Right lobe of liver (tissue), 6 donors: Measurements from ENCODE around the gene ELP6. TPM values are rescaled to one million over a fixed set of nuclear protein-coding genes. Genes with fewer than 3 reads are reported as not detected.
"Not testable (repeated sequence)": the region's sequence is repeated elsewhere in the genome, so short reads cannot be mapped to it uniquely, and the experiment has no call there.

Source experiments
- ATAC-seq, 4 donors: fragments of 200-7000 bp; cut with Tn5 transposase; one replicate each; pipeline ENCODE4 v1.9.1; 2020; ENCODE audit warnings: mild to moderate bottlenecking in 4 of 4, moderate library complexity in 4 of 4
- DNase-seq, 3 donors: peaks; one replicate each; pipeline ENCODE4 v3.0.0-alpha.2; 2020
- H3K27ac ChIP-seq, 3 donors: fragments of 200-600 bp; one replicate each; pipeline ENCODE4 v1.8.0; 2022
- H3K27me3 ChIP-seq, 2 donors: fragments of 200-600 bp; one replicate each; pipeline ENCODE4 v1.8.0; 2022
- H3K36me3 ChIP-seq, 4 donors: fragments of 200-600 bp; sonication (generic) in 1 of 4; one replicate each; pipeline versions ENCODE4 v1.5.1 to v1.8.0; 2017 to 2022; ENCODE audit warnings: control low read depth in 1 of 4
- H3K4me1 ChIP-seq, 4 donors: fragments of 200-600 bp; sonication (generic) in 1 of 4; one replicate each; pipeline versions ENCODE4 v1.5.1 to v1.8.0; 2017 to 2022; ENCODE audit warnings: control low read depth in 1 of 4
- H3K4me3 ChIP-seq, 3 donors: fragments of 200-600 bp; one replicate each; pipeline ENCODE4 v1.8.0; 2022
- H3K9me3 ChIP-seq, 4 donors: fragments of 200-600 bp; sonication (generic) in 1 of 4; one replicate each; pipeline versions ENCODE4 v1.5.1 to v1.8.0; 2017 to 2022; ENCODE audit warnings: control low read depth in 1 of 4
- CTCF ChIP-seq, 4 donors: fragments of 200-600 bp in 3 of 4; fragments of 450-650 bp in 1 of 4; IDR thresholded peaks; one replicate each; pipeline versions ENCODE4 v1.5.1 to v1.8.0; 2016 to 2022; ENCODE audit warnings: antibody characterized with exemption in 4 of 4, mild to moderate bottlenecking in 2 of 4
- POLR2A ChIP-seq: fragments of 450-650 bp; IDR thresholded peaks from one replicate; pipeline ENCODE4 v1.6.1; 2017; ENCODE audit warnings: antibody characterized with exemption, mild to moderate bottlenecking
- WGBS: methylation state at CpG from one replicate; pipeline ENCODE4 v1.1.6; 2018; ENCODE audit warnings: low coverage, low lambda C conversion rate; ENCODE audit not compliant: insufficient coverage; ENCODE audit errors: missing lambda C conversion rate; 5-methylcytosine and 5-hydroxymethylcytosine counted together
- intact Hi-C, 2 donors: fragments of 100-400 bp; cut with DNase I; formaldehyde crosslinking; loops; one replicate each; pipeline versions ENCODE4 v1.11.2 to v1.14.1; 2022
- total RNA-seq, 6 experiments: library from RNA; depleted of rRNA in 2 of 6; stranded (reverse); fragments of >200 nt in 2 of 6; fragmentation: NEBNext Ultra II Directional in 3 of 6; extraction: Animal tissue kit (Norgen Biotek cat#: 25700) in 3 of 6; gene quantifications; one replicate each; pipeline versions ENCODE4 v1.1.0 to v1.2.4, GENCODE V29; 2016 to 2023
- donor health status: DM: no; HTN: yes; CAD: no.
- donor health status: DM: no; HTN: no; CAD: no.
- donor health status: DM: no; HTN: no; CAD: no.
- donor health status: DM: no; HTN: yes; CAD: no.
- donor health status: DM: no; HTN: yes; CAD: no.

Gene ELP6
- total RNA-seq, 6 experiments from 2014 or later = 10.1 to 18.1 (median 13.9) TPM

DNA sequence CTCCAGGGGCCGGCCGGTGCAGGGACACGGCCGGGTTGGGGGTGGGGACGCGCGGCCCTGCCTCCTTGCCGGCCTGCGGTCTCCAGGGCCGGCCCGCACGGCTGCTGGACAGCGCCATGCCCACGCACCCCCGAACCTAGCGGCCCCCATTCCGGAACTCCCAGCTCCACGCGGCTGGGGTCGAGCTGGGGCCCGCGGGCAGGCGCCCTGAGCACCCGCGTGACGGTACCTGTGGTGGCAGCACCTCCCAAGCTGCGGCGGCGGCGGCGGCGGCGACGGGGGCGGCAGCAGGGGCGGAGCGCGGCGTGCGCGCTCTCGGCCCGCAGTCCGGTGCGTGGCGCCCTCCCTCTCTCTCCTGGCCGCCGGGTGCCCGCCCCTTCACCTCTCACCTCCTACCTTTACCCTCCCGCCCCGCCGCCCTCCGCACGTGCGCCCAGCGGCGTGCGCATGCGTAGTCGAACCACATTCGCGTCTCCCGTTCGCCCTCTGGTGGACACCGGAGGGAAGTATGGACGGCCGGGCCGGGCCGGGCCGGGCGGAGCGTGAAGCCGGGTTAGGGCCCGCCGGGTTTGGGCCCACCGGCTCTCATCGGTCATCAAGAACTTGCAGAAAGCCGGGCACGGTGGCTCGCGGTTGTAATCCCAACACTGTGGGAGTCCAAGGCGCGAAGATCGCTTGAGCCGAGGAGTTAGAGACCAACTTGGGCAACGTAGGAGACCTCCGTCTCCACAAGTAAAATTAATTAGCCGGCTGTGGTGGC, 37.8 kb downstream of the ELP6 start, which contains the start of gene SCAP:
Gene SCAP (minus strand): TSS at position 372 of the 760 bp plus-strand sequence. CDS start 32,948 bp downstream, outside the sequence.
- Histone ChIP-seq H3K27me3 (no peaks in the 10 kb centered on the region), H3K9me3 (no peaks in the 10 kb centered on the region), H3K36me3 (no peaks in the 10 kb centered on the region), H3K4me1 (peaks cover 0 to 23% (median 8%) of the 10 kb centered on the region in 4 donors), H3K27ac (peak within 1 kb of the TSS; percentile 63 to 81 (median 70)), H3K4me3 (peak within 1 kb of the TSS; percentile 88 to 99 (median 91))
- 2% methylated on average over 10 of the region's 88 CpGs for WGBS
- TF ChIP-seq POLR2A (peak; percentile 67), CTCF (IDR thresholded peaks at IDR 0.05) (peak; percentile 89 to 99 (median 93))
- DNase-seq (peak; percentile 96 to 97 (median 97)), ATAC-seq (peak; percentile 95 to 99 (median 97))
- intact Hi-C loops = loop anchor here (5.0 kb wide), 1 partner anchor 53 kb away; no protein-coding TSS in a partner anchor

GRCh38 chr3:47475029-47475569, 38.4 kb downstream of the ELP6 start:
- Histone ChIP-seq H3K4me1 (peaks cover 0 to 28% (median 9%) of the 10 kb centered on the region in 4 donors), H3K36me3 (no peaks in the 10 kb centered on the region), H3K27me3 (no peaks in the 10 kb centered on the region), H3K27ac (peak overlapping the region; percentile 63 to 81 (median 70)), H3K9me3 (no peaks in the 10 kb centered on the region), H3K4me3 (peak overlapping the region; percentile 88 to 99 (median 91))
- DNase-seq = no peak
- intact Hi-C loops = loop anchor here (5.0 kb wide), 1 partner anchor 53 kb away; no protein-coding TSS in a partner anchor
- no peak for TF ChIP-seq POLR2A
- TF ChIP-seq CTCF (IDR thresholded peaks at IDR 0.05) = no peak
- peak in 3 of 4 donors; percentile 17 to 29 (median 19) for ATAC-seq
- 0% methylated on average over 14 of the region's 24 CpGs for WGBS

DNA sequence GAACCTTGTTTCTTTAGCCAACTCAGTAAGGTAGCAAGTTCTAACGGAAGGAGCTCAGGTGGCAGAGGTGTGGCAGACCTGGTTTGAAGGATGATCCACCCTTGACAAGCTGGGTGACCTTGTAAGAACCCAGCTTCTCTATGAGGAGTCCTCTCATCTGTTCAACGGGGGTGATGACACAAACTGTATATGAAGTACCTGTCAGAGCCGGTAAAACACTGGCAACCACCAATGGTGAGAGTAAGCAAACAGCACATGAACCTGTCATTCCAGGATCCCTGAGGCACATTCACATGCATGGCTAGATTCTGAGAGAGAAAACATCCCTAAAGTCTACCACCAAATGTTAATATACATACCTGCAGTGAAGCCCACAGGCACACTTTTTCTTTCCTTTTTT, 40.1 kb downstream of the ELP6 start:
- TF ChIP-seq CTCF (IDR thresholded peaks at IDR 0.05) = no peak
- TF ChIP-seq POLR2A = no peak
- intact Hi-C loops = no loop called here
- no peaks in the 10 kb centered on the region for H3K9me3 ChIP-seq
- peaks cover 0 to 40% (median 13%) of the 10 kb centered on the region in 4 donors for H3K4me1 ChIP-seq
- ATAC-seq = peak in 1 of 4 donors; percentile 10
- H3K4me3 ChIP-seq = no peak overlapping the region
- H3K27ac ChIP-seq = no peak overlapping the region
- peak in 1 of 3 donors; percentile 27 for DNase-seq
- WGBS = 61% methylated on average over 2 of the region's 3 CpGs
- H3K27me3 ChIP-seq = no peaks in the 10 kb centered on the region
- no peaks in the 10 kb centered on the region for H3K36me3 ChIP-seq

- intact Hi-C loops = no loop called here
- TF ChIP-seq CTCF (IDR thresholded peaks at IDR 0.05) = no peak
- TF ChIP-seq POLR2A = no peak
- ATAC-seq = peak in 3 of 4 donors; percentile 62 to 75 (median 66)
- Histone ChIP-seq H3K4me3 (no peak overlapping the region), H3K9me3 (no peaks in the 10 kb centered on the region), H3K4me1 (peaks cover 0 to 32% (median 13%) of the 10 kb centered on the region in 4 donors), H3K27me3 (no peaks in the 10 kb centered on the region), H3K36me3 (no peaks in the 10 kb centered on the region), H3K27ac (peak overlapping the region in 1 of 3 donors; percentile 4)
- 71% methylated on average over 3 of the region's 3 CpGs for WGBS
- peak in 1 of 3 donors; percentile 54 for DNase-seq
Measured at GRCh38 chr3:47469616-47470015, 43.9 kb downstream of the ELP6 start.

DNA sequence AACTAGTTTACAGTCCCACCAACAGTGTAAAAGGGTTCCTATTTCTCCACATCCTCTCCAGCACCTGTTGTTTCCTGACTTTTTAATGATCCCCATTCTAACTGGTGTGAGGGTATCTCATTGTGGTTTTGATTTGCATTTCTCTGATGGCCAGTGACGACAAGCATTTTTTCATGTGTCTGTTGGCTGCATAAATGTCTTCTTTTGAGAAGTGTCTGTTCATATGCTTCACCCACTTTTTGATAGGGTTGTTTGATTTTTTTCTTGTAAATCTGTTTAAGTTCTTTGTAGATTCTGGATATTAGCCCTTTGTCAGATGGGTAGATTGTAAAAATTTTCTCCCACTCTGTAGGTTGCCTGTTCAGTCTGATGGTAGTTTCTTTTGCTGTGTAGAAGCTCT, 45.2 kb downstream of the ELP6 start:
- H3K27ac ChIP-seq, H3K27me3 ChIP-seq, H3K4me3 ChIP-seq, H3K36me3 ChIP-seq, H3K9me3 ChIP-seq, ATAC-seq, intact Hi-C loops, DNase-seq: not testable (repeated sequence)
- peaks cover 0 to 19% (median 6%) of the 10 kb centered on the region in 4 donors for H3K4me1 ChIP-seq
- WGBS = 100% methylated on average over 1 of the region's 1 CpG
